Transverse colon (tissue), 4 donors: Measurements from ENCODE around the gene PTGR3.

ENCODE experiments used
- POLR2A ChIP-seq: fragments of 450-650 bp; IDR thresholded peaks from one replicate; pipeline ENCODE4 v1.6.1; 2016; ENCODE audit warnings: antibody characterized with exemption, mild to moderate bottlenecking, moderate library complexity
- POLR2AphosphoS5 ChIP-seq, 3 donors: sonication (generic); formaldehyde crosslinking; IDR thresholded peaks; one replicate each; pipeline ENCODE4 v1.6.1; 2016; ENCODE audit warnings: antibody characterized with exemption in 3 of 3
- TF ChIP-seq, protein P1 (sequence below), 5 experiments: fragments of 200-600 bp in 3 of 5; fragments of 450-650 bp in 2 of 5; sonication (generic) in 3 of 5; IDR thresholded peaks; 1 replicate in 2 of 5; 2 replicates in 3 of 5; pipeline ENCODE4 v1.5.1; 2016 to 2017; ENCODE audit warnings: antibody characterized with exemption in 5 of 5, inconsistent platforms in 3 of 5, mild to moderate bottlenecking in 2 of 5, moderate library complexity in 1 of 5

GRCh38 chr18:75203416-75204268 lies 5.3 kb downstream of the PTGR3 start:
- TF ChIP-seq, protein P1, sequence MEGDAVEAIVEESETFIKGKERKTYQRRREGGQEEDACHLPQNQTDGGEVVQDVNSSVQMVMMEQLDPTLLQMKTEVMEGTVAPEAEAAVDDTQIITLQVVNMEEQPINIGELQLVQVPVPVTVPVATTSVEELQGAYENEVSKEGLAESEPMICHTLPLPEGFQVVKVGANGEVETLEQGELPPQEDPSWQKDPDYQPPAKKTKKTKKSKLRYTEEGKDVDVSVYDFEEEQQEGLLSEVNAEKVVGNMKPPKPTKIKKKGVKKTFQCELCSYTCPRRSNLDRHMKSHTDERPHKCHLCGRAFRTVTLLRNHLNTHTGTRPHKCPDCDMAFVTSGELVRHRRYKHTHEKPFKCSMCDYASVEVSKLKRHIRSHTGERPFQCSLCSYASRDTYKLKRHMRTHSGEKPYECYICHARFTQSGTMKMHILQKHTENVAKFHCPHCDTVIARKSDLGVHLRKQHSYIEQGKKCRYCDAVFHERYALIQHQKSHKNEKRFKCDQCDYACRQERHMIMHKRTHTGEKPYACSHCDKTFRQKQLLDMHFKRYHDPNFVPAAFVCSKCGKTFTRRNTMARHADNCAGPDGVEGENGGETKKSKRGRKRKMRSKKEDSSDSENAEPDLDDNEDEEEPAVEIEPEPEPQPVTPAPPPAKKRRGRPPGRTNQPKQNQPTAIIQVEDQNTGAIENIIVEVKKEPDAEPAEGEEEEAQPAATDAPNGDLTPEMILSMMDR (IDR thresholded peaks at IDR 0.05): no peak
- no peak for TF ChIP-seq POLR2AphosphoS5 (IDR thresholded peaks at IDR 0.05)
- no peak for TF ChIP-seq POLR2A
